Measurements from ENCODE around the gene BEST2.
A peak's percentile ranks its signal among the peaks of the same experiment; 100 is the strongest.
"Not testable (repeated sequence)": the region's sequence is repeated elsewhere in the genome, so short reads cannot be mapped to it uniquely, and the experiment has no call there.

BEST2 gene

DNA sequence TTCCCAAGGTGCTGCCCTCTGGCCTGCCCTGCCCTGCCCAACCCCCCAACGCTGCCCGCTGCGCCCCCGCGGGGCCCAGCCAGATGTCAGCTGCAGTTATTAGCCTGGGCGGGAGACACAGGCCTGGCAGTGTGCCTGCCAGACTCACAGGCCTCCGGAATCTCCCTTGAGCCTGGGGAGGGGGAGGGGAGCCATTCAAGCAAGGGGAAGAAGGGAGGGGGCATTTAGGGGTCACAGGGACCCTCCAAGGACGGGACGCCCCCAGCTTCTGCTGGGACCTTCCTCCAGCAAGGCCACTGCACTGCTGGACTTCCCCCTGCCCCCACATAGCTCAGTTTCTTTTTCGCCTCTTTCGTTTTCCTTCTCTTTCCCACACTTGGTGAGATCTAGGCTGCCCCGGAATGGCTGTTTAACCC, 37.1 kb downstream of the BEST2 start:
- peak; percentile 91 to 97 for DNase-seq

- DNase-seq = peak in 1 of 2 donors; percentile 51
Measured at GRCh38 chr19:12789098-12789903, 37.7 kb downstream of the BEST2 start.

DNA sequence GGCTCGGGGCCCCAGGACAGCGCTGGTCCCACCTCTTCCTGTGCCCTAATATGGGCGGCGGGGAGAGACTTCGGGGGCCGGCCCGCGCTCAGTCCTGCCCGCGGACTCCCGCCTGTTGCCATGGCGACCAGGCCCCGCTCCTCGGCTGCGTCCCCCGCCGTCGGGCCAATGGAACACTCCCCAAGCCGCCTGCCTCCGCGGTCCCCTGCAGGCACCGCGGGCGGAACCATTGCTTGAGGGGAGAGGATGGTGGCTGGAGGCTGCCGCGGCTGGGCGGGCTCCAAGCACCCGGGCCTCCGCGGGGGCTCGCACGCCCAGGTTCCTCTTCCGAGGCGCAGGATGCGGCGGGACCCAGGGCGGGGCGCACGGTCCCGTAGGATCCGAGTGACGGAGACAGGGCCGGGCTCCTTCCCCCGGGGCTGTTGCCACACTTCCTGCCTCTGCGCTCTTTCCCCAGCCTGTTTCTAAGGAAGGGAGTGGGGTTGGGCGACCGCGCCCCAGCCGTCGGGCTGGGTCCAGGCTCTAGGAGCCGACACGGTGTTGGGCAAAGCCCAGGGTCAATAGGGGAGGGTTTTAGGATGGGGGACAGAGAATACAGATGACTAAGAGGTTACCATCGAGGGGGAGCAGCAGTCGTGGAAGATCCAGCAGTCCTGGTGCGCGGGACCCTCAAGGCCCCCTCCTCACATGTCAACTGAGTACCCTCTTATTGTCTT, 38.5 kb downstream of the BEST2 start:
- DNase-seq = peak; percentile 97 to 98

- DNase-seq = peak in 1 of 2 donors; percentile 29
Measured at GRCh38 chr19:12790628-12791344, 39.2 kb downstream of the BEST2 start.

DNA sequence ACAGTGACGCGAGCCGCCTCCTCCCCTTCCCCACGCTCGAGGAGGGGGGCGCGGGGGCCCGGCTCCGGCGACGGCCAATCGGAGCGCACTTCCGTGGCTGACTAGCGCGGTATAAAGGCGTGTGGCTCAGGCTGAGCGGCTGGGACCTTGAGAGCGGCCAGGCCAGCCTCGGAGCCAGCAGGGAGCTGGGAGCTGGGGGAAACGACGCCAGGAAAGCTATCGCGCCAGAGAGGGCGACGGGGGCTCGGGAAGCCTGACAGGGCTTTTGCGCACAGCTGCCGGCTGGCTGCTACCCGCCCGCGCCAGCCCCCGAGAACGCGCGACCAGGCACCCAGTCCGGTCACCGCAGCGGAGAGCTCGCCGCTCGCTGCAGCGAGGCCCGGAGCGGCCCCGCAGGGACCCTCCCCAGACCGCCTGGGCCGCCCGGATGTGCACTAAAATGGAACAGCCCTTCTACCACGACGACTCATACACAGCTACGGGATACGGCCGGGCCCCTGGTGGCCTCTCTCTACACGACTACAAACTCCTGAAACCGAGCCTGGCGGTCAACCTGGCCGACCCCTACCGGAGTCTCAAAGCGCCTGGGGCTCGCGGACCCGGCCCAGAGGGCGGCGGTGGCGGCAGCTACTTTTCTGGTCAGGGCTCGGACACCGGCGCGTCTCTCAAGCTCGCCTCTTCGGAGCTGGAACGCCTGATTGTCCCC, 39.9 kb downstream of the BEST2 start, which contains the start of gene JUNB:
TSS of gene JUNB (plus strand) at position 142 of the 706 bp plus-strand sequence. CDS start at position 428, 286 bp downstream.
- DNase-seq = peak; percentile 96 to 99

DNA sequence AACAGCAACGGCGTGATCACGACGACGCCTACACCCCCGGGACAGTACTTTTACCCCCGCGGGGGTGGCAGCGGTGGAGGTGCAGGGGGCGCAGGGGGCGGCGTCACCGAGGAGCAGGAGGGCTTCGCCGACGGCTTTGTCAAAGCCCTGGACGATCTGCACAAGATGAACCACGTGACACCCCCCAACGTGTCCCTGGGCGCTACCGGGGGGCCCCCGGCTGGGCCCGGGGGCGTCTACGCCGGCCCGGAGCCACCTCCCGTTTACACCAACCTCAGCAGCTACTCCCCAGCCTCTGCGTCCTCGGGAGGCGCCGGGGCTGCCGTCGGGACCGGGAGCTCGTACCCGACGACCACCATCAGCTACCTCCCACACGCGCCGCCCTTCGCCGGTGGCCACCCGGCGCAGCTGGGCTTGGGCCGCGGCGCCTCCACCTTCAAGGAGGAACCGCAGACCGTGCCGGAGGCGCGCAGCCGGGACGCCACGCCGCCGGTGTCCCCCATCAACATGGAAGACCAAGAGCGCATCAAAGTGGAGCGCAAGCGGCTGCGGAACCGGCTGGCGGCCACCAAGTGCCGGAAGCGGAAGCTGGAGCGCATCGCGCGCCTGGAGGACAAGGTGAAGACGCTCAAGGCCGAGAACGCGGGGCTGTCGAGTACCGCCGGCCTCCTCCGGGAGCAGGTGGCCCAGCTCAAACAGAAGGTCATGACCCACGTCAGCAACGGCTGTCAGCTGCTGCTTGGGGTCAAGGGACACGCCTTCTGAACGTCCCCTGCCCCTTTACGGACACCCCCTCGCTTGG, 40.7 kb downstream of the BEST2 start:
- peak; percentile 54 to 62 for DNase-seq

DNA sequence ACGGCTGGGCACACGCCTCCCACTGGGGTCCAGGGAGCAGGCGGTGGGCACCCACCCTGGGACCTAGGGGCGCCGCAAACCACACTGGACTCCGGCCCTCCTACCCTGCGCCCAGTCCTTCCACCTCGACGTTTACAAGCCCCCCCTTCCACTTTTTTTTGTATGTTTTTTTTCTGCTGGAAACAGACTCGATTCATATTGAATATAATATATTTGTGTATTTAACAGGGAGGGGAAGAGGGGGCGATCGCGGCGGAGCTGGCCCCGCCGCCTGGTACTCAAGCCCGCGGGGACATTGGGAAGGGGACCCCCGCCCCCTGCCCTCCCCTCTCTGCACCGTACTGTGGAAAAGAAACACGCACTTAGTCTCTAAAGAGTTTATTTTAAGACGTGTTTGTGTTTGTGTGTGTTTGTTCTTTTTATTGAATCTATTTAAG, 41.3 kb downstream of the BEST2 start:
- DNase-seq = no peak

DNA sequence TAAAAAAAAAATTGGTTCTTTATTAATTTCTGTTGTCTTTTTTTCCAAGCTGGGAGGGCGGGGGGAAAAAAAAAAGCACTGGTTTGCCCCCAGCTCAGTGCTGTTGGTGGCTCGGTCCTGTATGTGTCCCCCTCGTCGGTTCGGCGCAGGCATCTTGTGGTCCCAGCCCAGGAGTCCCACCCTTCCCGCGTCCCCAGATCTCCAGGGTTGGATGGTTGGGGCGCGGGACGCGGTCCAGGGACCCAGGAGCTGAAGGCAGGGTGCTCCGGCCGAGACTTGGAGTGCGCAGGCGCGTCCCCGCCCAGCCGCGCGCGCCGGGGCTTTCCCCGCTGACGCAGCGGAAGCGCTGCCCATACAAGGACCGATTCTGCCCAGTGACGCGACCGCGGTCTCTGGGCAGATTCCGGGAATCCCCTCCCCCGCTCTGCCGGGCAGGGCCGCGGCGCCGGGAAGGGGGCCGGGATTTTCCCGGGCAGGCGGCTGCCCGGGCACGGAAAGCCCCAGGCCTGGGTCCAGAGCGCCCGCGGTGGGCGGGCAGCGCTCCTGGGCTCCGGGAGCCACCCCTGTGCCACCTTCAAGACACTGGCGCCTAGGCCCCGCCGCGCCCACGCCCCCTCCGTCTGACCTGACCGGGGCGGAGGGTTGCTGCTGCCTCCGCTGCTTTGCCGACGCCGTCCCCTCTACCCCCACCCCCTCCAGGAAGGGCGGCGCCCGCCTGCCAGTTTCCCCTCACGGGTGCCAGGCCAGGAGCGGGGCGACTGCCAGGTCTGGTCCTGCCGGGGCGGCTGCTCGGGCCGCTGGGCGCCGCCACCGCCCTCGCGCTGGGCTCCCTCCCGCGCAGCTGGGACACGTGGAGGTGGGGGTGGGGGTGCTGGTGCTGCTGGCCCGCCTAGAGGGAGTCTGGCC, 42.0 kb downstream of the BEST2 start:
- DNase-seq = peak; percentile 93 to 98

GRCh38 chr19:12794196-12794941, 42.8 kb downstream of the BEST2 start:
- peak in 1 of 2 donors; percentile 30 for DNase-seq

DNA sequence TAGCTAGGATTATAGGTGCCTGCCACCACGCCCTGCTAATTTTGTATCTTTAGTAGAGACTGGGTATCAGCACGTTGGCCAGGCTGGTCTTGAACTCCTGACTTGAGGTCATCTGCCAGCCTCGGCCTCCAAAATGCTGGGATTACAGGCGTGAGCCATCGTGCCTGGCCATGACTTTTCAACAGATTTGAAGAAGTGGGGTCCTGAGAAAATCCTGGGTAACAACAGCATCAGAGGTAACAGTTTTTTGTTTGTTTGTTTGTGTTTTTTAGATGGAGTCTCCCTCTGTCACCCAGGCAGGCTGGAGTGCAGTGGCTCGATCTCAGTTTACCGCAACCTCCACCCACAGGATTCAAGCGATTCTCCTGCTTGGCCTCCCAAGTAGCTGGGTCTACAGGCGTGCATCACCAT, 43.4 kb downstream of the BEST2 start:
- no peak for DNase-seq

- peak in 1 of 2 donors; percentile 90 for DNase-seq
Measured at GRCh38 chr19:12796146-12797071, 44.8 kb downstream of the BEST2 start.

DNA sequence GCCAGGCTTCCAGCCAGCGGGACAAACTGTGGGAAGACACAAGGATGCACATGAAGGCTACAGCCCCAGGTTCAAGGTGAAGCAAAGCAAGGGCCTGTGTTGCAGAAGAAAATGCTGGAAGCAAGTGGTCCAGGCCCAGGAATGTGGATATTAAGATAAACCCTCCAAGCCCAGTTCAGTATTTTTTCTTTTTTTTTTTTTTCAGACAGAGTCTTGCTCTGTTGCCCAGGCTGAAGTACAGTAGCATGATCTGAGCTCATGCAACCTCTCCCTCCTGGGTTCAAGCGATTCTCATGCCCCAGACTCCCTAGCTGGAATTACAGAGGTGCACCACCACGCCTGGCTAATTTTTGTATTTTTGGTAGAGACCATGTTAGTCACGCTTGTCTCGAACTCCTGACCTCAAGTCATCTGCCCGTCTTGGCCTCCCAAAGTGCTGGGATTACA, 45.6 kb downstream of the BEST2 start:
- DNase-seq = no peak

DNA sequence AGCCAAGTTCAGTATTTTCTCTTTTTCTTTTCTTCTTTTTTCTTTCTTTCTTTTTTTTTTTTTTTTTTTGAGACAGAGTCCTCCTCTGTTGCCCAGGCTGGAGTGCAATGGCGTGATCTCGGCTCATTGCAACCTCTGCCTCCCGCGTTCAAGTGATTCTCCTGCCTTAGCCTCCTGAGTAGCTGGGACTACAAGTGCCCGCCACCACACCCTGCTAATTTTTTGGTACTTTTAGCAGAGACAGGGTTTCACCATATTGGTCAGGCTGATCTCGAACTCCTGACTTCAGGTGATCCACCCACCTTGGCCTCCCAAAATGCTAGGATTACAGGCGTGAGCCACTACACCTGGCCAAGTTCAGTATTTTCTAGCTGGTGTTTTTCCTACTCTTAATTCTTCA, 46.0 kb downstream of the BEST2 start:
- DNase-seq = not testable (repeated sequence)

DNA sequence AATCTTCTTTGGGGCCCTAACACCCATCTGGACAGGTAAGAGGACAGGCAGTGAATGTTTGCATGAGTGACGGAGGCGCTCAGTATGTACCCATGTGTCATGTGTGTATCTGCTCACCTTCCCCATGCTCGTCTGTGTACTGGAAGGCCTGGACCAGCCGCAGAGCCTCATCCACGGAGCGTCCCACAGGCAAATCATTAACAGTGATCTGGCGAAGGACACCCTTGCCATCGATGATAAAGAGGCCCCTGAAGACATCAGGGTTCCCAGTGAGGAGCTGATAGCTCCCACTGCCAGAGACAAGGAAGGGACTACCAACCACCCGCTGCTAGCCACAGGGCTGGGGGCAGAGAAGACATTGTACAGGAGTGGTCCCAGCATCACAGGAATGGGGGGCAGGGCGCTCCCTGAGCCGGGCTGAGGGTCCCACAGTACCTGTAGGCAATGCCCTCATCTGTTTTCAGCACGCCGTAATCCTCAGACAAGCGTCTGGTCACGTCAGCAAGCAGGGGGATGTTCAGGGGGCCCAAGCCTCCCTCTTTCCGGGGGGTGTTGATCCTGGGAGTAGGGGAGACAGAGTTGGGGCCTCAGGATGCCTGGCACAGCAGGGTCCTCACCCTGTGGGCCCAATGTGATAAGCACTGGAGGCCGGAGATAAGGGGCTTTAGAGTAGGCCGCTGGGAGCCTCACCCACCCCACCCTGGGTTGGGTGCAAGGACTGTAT, 48.3 kb downstream of the BEST2 start:
- no peak for DNase-seq

DNA sequence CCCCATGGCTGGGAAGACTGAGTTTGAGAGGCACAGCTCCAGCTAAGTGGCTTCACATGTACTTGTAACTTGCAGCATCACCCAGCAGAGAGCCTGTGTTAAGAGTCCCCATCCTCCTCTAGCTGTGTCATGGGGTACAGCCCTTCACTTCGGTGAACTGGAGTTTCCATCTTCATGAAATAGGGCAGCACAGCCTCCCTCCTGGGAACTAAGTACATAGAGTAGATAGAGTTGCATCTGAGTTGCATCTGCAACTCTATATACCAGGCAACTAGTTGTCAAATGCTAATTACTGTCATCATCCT, 48.8 kb downstream of the BEST2 start:
- DNase-seq = peak; percentile 76 to 85

- DNase-seq = no peak
Measured at GRCh38 chr19:12800923-12801465, 49.4 kb downstream of the BEST2 start.

GRCh38 chr19:12801466-12802266, 50.1 kb downstream of the BEST2 start, which contains the start of the genes PRDX2 and THSD8:
Gene PRDX2 (minus strand): TSS chr19:12801800. CDS start chr19:12801261, 539 bp downstream.
Gene THSD8 (plus strand): TSS chr19:12802069. CDS start chr19:12802072, 3 bp downstream.
- peak in 1 of 2 donors; percentile 14 for DNase-seq

Measured in inflammatory macrophage treated with lipopolysaccharide for 1 hour (primary cell).